Measurements from ENCODE around the gene SLC49A3.
"Not testable (repeated sequence)": the region's sequence is repeated elsewhere in the genome, so short reads cannot be mapped to it uniquely, and the experiment has no call there.

Gene SLC49A3

DNA sequence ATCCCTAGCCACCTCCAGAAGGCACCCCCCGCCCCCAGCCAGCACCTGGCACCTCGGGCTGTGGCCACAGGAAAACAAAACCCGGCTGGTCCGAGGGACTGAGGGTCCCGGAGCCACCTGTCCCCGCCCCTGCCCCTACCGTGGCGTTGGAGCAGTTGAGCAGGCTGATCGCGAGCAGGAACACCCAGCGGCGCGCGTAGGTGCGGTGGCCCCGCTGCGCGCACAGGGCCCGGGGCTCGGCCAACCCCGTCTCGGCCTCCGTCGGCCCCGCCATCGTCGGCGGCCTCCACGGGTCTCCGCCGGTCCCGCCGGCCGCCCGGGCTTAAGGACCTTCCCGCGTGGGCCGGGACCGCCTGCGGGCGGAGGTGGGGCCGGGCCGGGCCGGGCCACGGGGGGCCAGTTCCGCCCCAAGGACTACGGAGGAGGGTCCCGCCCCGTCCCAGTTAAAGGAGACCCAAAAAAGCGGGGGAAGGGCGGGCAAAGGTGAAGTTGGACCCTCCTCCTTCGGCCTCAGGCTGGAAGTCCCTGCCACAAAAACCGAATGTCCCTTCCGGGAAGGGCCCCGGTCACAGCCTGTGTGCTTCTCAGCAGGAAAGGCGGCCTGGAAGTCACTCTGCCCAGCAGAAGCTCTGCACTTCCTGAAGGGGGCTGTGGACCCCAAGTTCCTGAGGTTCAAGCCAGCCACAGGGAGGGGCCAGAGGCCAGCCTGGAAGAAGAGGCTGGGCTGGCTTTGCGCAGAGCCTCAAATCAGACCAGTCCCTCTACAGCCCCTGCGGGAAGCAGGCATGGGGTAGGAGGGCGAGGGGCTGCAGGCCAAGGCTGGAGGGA, at the start of gene SLC49A3:
Gene SLC49A3, minus strand, starts transcription at position 298 of the 828 bp plus-strand sequence. Its CDS starts 24 bp downstream, at position 274.
- DNase-seq: no peak

DNA sequence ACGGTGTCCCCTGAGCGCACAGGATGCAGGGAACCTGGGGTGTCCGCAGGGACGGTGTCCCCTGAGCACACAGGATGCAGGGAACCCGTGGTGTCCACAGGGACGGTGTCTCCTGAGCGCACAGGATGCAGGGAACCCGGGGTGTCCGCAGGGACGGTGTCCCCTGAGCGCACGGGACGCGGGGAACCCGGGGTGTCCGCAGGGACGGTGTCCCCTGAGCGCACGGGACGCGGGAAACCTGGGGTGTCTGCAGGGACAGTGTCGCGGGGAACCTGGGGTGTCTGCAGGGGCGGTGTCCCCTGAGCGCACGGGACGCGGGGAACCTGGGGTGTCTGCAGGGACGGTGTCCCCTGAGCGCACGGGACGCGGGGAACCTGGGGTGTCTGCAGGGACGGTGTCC, 47.6 kb upstream of the SLC49A3 start:
- DNase-seq: not testable (repeated sequence)

- no peak for DNase-seq
Observed at GRCh38 chr4:735583-735982, 46.6 kb upstream of the SLC49A3 start.

- no peak for DNase-seq
Observed at GRCh38 chr4:734951-735350, 46.0 kb upstream of the SLC49A3 start.

GRCh38 chr4:734075-734474, 45.1 kb upstream of the SLC49A3 start:
- no peak for DNase-seq

GRCh38 chr4:733631-733980, 44.7 kb upstream of the SLC49A3 start:
- DNase-seq: no peak

DNA sequence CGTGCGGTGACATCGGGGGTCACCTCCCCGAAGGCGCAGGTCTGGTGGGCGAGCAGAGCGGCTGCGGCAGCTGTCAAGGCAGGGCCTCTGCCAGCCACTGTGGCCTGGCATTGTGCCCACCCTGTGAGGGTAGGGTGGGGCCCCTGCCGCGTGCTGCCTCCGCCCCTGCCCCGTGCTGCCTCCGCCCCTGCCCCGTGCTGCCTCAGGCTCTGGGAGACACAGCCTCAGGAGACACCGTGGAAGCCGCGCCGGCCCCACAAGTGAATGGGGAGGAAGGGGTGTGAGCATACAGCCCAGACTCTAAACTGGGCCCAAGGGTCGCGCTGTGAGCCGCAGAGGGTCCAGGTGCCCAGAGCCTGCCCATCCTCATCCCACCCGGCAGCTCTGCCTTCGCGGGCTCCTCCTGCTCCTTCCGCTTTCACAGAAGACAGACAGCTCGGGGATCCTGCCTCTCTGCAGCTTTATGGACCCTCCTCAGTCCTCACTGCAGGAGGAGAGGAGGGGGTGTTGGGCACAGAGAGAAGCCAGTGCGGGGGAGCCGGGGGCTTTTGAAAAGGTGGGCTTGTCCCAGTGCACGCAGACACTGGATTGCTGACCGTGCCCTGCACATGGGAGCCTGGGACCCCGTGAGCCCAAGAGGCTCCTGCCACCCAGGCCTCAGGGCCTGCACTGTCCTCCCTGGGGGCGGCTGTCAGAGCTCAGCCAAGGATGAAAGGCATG, 44.1 kb upstream of the SLC49A3 start:
- DNase-seq: no peak

DNA sequence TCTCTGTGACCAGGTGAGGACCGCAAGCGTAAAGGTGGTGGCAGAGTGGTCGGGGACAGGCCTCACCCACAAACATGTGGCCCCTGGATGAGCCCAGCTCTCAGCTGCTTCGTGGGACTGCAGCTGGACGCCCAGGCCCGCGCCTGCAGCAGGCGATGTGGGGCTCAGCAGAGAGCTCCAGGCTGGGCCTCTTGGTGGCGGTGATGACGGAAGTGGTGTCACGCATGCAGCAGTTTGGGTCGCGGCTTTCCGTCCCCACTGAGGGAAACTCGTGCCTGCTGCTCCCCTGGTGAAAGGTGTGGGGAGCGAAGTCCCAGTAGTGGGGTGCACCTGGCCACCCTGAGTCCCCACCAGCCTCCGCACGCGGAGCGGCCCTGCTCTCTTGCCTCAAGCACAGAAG, 43.5 kb upstream of the SLC49A3 start:
- DNase-seq: no peak

DNA sequence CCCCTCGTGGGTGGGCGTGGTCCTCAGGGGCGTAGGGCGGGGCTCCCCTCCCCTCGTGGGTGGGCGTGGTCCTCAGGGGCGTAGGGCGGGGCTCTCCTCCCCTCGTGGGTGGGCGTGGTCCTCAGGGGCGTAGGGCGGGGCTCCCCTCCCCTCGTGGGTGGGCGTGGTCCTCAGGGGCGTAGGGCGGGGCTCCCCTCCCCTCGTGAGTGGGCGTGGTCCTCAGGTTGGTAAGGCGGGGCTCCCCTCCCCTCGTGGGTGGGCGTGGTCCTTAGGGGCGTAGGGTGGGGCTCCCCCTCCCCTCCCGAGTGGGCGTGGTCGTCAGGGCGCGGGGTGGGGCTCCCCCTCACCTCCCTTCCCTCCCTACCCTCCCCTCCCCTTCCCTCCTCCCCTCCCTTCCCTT, 43.0 kb upstream of the SLC49A3 start:
- not testable (repeated sequence) for DNase-seq

- not testable (repeated sequence) for DNase-seq
Observed at GRCh38 chr4:730946-731904, 42.3 kb upstream of the SLC49A3 start.

DNA sequence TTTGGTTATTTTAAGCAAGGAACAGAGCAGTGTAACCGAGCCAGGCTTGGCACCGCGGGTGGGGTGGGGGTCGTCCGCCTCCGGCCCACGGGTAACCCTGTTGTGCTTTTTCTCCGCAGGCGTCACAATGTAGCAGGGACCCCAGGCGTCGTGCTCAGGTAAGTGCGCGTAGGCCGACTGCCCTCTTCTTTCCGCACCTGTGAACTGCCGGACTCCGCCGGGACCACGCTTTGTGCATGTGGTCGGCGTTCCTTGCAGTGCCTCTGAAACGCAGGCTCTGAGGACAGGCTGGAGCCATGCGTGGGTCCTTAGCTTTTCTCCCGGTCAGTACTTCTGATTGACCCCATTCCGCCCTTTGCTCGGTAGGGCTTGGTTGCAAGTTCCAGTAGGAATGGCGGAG, 41.6 kb upstream of the SLC49A3 start:
- DNase-seq: no peak

DNA sequence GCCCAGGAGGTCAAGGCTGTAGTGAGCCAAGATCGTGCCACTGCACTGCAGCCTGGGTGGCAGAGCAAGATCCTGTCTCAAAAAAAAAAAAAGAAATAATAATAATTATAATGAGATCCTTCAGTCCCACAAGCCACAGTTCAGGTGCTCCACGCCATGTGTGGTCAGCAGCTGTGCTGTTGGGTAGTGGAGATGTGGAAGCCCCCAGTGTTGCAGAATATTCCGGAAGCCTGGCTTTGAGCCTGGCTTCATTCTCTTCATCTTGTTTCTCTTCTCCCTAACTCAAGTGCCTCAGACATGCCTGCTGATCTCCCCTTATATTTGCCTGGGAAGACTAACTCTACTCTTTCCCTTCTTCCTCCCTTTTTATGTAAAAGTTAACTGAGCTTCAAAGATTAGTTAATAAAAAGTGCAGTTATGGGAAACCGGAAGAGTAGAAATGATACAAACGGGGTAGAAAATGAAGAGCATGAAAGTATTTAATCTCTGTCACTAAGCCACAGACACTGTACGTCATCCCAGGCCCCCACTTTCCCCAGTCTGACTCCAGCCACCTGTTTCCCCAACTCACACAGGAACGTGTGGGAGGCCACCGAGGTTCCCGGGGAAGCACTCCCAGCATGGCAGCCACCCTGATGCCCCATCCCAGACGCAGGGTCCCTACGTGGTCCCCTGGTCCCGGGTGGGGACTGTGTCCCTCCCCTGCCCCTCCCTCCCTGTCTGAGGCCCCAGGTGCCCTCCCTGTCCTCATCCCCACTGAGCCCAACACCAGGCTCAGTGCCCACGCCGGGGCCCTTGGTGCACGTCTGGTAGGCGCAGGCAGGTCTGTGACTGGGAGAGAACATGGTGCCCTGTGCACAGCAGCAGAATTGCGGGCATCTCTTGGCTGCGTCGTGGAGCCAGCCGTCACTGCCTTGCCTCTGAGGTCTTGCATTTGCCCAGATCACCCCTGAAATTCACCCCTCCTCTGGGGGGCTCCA, 40.7 kb upstream of the SLC49A3 start:
- no peak for DNase-seq

- DNase-seq: no peak
Observed at GRCh38 chr4:727576-727975, 38.6 kb upstream of the SLC49A3 start.

DNA sequence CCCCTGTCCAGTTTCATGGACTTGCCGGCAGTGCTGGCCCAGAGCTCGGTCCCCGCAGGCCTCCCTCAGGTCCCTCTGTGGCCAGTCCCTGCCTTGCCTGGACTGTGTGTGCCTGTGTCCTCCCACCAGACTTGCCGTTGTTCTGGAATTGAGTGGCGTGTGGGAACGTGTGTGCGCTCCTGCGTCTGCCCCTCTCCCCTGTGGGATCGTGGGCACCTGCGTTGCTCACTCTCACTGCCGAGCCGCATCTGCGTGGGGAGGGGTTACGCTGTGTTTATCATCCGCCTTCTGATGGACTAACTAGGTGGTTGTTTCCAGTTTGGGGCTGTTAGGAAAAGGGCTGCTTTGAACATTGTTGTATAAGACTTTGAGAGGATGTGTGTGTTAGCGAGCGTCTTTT, 37.9 kb upstream of the SLC49A3 start:
- DNase-seq: no peak

DNA sequence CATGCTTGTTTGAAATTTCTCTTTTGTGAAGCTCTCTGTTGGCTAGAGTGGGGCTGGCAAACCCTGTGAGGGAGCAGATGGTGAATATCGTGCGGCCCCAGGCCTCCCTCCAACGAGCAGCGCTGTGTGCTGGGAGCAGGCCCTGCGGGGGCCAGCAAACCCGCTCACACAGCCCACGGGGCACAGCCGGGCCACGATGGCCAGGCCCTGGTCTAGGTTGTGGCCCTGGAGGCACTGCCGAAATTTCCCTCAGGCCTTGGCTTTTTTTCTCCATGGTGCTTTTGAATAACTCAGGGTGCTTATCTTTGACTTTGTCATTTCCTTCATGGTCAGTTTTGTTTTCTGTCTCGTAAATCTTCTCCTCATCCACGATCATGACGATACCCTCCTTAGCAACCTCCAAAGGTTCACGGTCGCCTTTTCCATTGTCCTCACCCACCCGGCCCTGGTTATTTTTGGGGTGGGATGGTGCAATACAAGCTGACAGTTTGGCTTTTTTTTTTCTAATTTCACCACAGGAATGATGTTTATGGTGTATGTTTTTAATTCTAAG, 37.4 kb upstream of the SLC49A3 start:
- DNase-seq: no peak

DNA sequence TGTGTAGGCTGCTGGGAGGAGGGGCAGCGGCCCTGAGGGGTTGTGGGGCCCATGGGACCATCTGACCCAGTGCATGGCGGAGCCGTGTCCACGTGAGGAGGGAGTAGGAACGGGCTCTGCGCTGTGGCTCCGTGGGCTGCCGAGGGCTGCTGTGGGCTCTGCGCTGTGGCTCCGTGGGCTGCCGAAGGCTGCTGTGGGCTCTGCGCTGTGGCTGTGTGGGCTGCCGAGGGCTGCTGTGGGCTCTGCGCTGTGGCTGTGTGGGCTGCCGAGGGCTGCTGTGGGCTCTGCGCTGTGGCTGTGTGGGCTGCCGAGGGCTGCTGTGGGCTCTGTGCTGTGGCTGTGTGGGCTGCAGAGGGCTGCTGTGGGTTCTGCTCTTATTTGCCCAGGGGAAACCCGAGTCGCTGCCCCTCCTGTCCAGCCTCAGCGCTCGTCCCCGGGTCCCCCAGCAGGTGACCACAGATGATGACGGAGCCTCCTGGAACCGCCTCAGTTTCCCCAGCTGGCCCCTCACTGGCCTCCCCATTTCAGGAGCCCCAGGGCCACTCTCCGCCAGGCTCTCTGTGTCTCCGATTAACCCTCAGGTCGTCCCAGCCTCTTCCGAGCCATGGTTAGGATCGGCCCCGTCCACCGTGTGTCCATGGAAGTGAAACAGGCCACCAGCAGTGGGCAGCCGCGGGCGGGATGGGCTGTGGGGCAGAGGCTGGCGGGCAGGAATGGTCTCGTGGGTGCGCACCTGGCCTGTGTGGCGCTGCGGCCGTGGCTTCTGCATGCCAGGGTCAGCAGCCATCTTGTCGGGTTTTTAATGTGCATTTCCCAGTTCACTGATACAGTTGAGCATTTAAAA, 36.7 kb upstream of the SLC49A3 start:
- DNase-seq: no peak

- no peak for DNase-seq
Observed at GRCh38 chr4:723751-724530, 35.0 kb upstream of the SLC49A3 start.

- DNase-seq: no peak
Observed at GRCh38 chr4:722851-723360, 34.0 kb upstream of the SLC49A3 start.

- no peak for DNase-seq
Observed at GRCh38 chr4:722169-722725, 33.3 kb upstream of the SLC49A3 start.
